Prostate gland (tissue), 2 donors: ENCODE results near the gene AFAP1.

Source experiments
- POLR2A ChIP-seq: fragments of 450-650 bp; IDR thresholded peaks from one replicate; pipeline ENCODE4 v1.6.1; 2016; ENCODE audit warnings: antibody characterized with exemption, mild to moderate bottlenecking
- TF ChIP-seq, protein P1 (sequence below), 4 experiments: fragments of 200-600 bp in 2 of 4; fragments of 450-650 bp in 2 of 4; sonication (generic) in 2 of 4; IDR thresholded peaks; 1 replicate in 3 of 4; 2 replicates in 1 of 4; pipeline ENCODE4 v1.5.1; 2016 to 2019; ENCODE audit warnings: antibody characterized with exemption in 4 of 4, mild to moderate bottlenecking in 2 of 4, moderate library complexity in 2 of 4

- TF ChIP-seq, protein P1, sequence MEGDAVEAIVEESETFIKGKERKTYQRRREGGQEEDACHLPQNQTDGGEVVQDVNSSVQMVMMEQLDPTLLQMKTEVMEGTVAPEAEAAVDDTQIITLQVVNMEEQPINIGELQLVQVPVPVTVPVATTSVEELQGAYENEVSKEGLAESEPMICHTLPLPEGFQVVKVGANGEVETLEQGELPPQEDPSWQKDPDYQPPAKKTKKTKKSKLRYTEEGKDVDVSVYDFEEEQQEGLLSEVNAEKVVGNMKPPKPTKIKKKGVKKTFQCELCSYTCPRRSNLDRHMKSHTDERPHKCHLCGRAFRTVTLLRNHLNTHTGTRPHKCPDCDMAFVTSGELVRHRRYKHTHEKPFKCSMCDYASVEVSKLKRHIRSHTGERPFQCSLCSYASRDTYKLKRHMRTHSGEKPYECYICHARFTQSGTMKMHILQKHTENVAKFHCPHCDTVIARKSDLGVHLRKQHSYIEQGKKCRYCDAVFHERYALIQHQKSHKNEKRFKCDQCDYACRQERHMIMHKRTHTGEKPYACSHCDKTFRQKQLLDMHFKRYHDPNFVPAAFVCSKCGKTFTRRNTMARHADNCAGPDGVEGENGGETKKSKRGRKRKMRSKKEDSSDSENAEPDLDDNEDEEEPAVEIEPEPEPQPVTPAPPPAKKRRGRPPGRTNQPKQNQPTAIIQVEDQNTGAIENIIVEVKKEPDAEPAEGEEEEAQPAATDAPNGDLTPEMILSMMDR (IDR thresholded peaks at IDR 0.05), result no peak
- TF ChIP-seq POLR2A, result no peak
Measured at GRCh38 chr4:7822877-7823276, 116.8 kb downstream of the AFAP1 start.
